ENCODE results near the gene WDFY1. TPM values are rescaled to one million over a fixed set of nuclear protein-coding genes. Genes with fewer than 3 reads are reported as not detected.
A peak's percentile ranks its signal among the peaks of the same experiment; 100 is the strongest.

WDFY1 gene
- total RNA-seq, 2 donors from 2014 or later = 50.0 to 63.5 TPM

- Histone ChIP-seq H3K4me1 (peaks cover 20% of the 10 kb centered on the region), H3K36me3 (peaks cover 5% of the 10 kb centered on the region), H3K27ac (peak within 1 kb of the TSS; percentile 64), H3K4me3 (peak within 1 kb of the TSS; percentile 76), H3K9ac (ENCODE audit: low read depth in 2 of 2, low read length in 2 of 2) (peak within 1 kb of the TSS; percentile 81 to 94), H3K9me3 (no peaks in the 10 kb centered on the region), H3K27me3 (no peaks in the 10 kb centered on the region)
- DNase-seq = peak; percentile 98
- intact Hi-C loops (cut with DNase I) = no loop called here
- no peak for TF ChIP-seq CTCF (IDR thresholded peaks at IDR 0.05)
Observed at GRCh38 chr2:223957092-223957851, 12.1 kb upstream of the WDFY1 start, which contains the start of gene MRPL44. Gene MRPL44, plus strand, starts transcription at chr2:223957463. Its CDS starts 10 bp downstream, at chr2:223957473.

- peaks cover 5% of the 10 kb centered on the region for H3K36me3 ChIP-seq
- no peak for TF ChIP-seq CTCF (IDR thresholded peaks at IDR 0.05)
- H3K27me3 ChIP-seq = no peaks in the 10 kb centered on the region
- peaks cover 15% of the 10 kb centered on the region for H3K4me1 ChIP-seq
- peak overlapping the region in 1 of 2 donors; percentile 81 for H3K9ac ChIP-seq (ENCODE audit: low read depth in 2 of 2, low read length in 2 of 2)
- intact Hi-C loops (cut with DNase I) = no loop called here
- H3K9me3 ChIP-seq = no peaks in the 10 kb centered on the region
- H3K27ac ChIP-seq = peak overlapping the region; percentile 64
- DNase-seq = no peak
- H3K4me3 ChIP-seq = no peak overlapping the region
Observed at GRCh38 chr2:223956300-223956699, 11.2 kb upstream of the WDFY1 start.

DNA sequence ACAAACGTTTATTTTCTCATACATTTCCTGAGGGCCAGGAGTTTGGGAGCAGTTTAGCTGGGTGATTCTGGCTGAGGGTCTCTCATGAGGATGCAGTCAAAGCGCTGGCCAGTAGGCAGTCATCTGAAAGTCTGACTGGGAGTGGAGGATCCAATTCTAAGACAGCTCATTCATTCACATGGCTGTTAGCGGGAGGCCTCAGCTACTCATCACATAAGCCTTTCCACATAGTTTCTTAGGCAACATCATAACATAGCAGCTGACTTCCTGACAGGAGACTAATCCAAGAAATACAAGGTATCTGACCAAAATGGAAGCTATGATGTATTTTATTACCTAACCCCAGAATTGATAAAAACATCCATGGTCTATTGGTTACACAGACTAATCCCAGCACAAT is 9.3 kb upstream of the WDFY1 start:
- Histone ChIP-seq H3K4me3 (no peak overlapping the region), H3K9ac (ENCODE audit: low read depth in 2 of 2, low read length in 2 of 2) (no peak overlapping the region), H3K9me3 (no peaks in the 10 kb centered on the region), H3K27me3 (no peaks in the 10 kb centered on the region), H3K27ac (no peak overlapping the region), H3K36me3 (no peaks in the 10 kb centered on the region), H3K4me1 (peaks cover 14% of the 10 kb centered on the region)
- intact Hi-C loops (cut with DNase I) = no loop called here
- no peak for DNase-seq
- no peak for TF ChIP-seq CTCF (IDR thresholded peaks at IDR 0.05)

- peak overlapping the region; percentile 71 for H3K27ac ChIP-seq
- TF ChIP-seq CTCF (IDR thresholded peaks at IDR 0.05) = no peak
- intact Hi-C loops (cut with DNase I) = no loop called here
Observed at GRCh38 chr2:223952280-223952968, 7.3 kb upstream of the WDFY1 start.

DNA sequence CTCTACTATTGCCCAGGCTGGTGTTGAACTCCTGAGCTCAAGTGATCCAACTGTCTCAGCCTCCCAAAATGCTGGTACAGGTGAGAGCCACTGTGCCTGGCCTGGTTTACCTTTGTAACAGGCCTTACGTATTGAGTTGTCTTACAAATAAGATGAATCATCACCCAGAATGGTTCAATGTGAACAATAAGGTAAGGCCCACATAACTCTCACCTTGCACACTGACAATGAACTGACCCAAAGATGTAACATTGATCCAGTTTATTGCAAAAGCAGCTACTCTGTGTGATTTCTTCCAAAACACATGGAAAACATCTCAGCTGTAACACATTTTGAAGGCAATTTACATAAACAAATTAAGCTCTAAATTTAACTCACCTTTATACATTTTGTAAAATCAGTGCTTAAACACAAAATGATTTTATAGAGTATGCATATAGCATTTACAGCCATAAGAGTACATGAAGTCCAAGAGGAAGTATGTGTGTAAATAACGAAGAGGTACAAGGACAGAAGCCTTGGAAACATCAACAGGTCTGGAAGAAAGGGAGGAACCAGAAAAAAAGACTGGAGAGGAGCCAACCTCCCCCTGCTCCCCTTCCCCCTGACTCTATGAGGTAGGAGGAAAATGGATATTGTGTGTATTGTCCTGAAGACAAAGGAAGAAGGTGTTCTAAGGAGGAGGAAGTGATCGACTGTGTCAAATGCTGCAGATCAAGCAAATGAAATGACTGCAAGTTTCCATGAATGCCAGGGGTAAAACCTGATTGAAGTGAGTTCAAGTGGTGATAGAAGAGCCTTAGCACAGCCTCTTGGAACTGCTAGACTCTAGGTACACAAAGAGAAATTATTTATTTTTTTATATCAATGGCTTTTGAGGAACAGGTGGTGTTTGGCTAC is 5.6 kb upstream of the WDFY1 start:
- no peaks in the 10 kb centered on the region for H3K36me3 ChIP-seq
- no peaks in the 10 kb centered on the region for H3K27me3 ChIP-seq
- no peak for TF ChIP-seq CTCF (IDR thresholded peaks at IDR 0.05)
- H3K9ac ChIP-seq (ENCODE audit: low read depth in 2 of 2, low read length in 2 of 2) = no peak overlapping the region
- intact Hi-C loops (cut with DNase I) = no loop called here
- no peak for DNase-seq
- H3K9me3 ChIP-seq = no peaks in the 10 kb centered on the region
- H3K27ac ChIP-seq = peak overlapping the region; percentile 71
- H3K4me1 ChIP-seq = peaks cover 6% of the 10 kb centered on the region
- no peak overlapping the region for H3K4me3 ChIP-seq

More at GRCh38 chr2:223952280-223952968, 7.3 kb upstream of the WDFY1 start:
- Histone ChIP-seq H3K9ac (ENCODE audit: low read depth in 2 of 2, low read length in 2 of 2) (peak overlapping the region in 1 of 2 donors; percentile 21), H3K27me3 (no peaks in the 10 kb centered on the region), H3K9me3 (no peaks in the 10 kb centered on the region), H3K36me3 (no peaks in the 10 kb centered on the region), H3K4me1 (peaks cover 6% of the 10 kb centered on the region), H3K4me3 (no peak overlapping the region)
- no peak for DNase-seq
